ENCODE measurements around the gene CYSTM1.

The CYSTM1 gene

GRCh38 chr5:140240987-140241706 is 66.2 kb downstream of the CYSTM1 start:
- no peak for TF ChIP-seq CTCF (IDR thresholded peaks at IDR 0.05; ENCODE audit: borderline replicate concordance, insufficient read depth, low read depth, low read length)
- no peak overlapping the region for H3K4me3 ChIP-seq (ENCODE audit: low read depth, low read length)

GRCh38 chr5:140242099-140242498 is 67.1 kb downstream of the CYSTM1 start:
- TF ChIP-seq CTCF (IDR thresholded peaks at IDR 0.05; ENCODE audit: borderline replicate concordance, insufficient read depth, low read depth, low read length) = no peak
- H3K4me3 ChIP-seq (ENCODE audit: low read depth, low read length) = no peak overlapping the region

GRCh38 chr5:140242890-140243585 is 68.0 kb downstream of the CYSTM1 start:
- H3K4me3 ChIP-seq (ENCODE audit: low read depth, low read length) = no peak overlapping the region
- TF ChIP-seq CTCF (IDR thresholded peaks at IDR 0.05; ENCODE audit: borderline replicate concordance, insufficient read depth, low read depth, low read length) = no peak

- H3K4me3 ChIP-seq (ENCODE audit: low read depth, low read length) = no peak overlapping the region
- no peak for TF ChIP-seq CTCF (IDR thresholded peaks at IDR 0.05; ENCODE audit: borderline replicate concordance, insufficient read depth, low read depth, low read length)
Observed at GRCh38 chr5:140243706-140244250, 68.8 kb downstream of the CYSTM1 start.

- TF ChIP-seq CTCF (IDR thresholded peaks at IDR 0.05; ENCODE audit: borderline replicate concordance, insufficient read depth, low read depth, low read length) = peak; percentile 80
Observed at GRCh38 chr5:140244525-140245025, 69.6 kb downstream of the CYSTM1 start.

GRCh38 chr5:140245341-140245740 is 70.4 kb downstream of the CYSTM1 start:
- no peak overlapping the region for H3K4me3 ChIP-seq (ENCODE audit: low read depth, low read length)
- no peak for TF ChIP-seq CTCF (IDR thresholded peaks at IDR 0.05; ENCODE audit: borderline replicate concordance, insufficient read depth, low read depth, low read length)

More at GRCh38 chr5:140244525-140245025, 69.6 kb downstream of the CYSTM1 start:
- no peak overlapping the region for H3K4me3 ChIP-seq (ENCODE audit: low read depth, low read length)
